Trophoblast cell (in vitro differentiated cells and primary cell): ENCODE results near the gene PSMD2.
A peak's percentile ranks its signal among the peaks of the same experiment; 100 is the strongest.

Experiments used
- DNase-seq, 2 donors: peaks; one replicate each; pipeline ENCODE4 v3.0.0-alpha.2; 2016
- H2AFZ ChIP-seq: 2 replicates; pipeline ENCODE4 v1.6.1; 2013; ENCODE audit warnings: low read length, moderate library complexity, mild to moderate bottlenecking; ENCODE audit not compliant: insufficient read depth, poor library complexity
- H2AK5ac ChIP-seq: 2 replicates; pipeline ENCODE4 v1.6.1; 2013; ENCODE audit warnings: mild to moderate bottlenecking, low read length
- H2BK120ac ChIP-seq: 2 replicates; pipeline ENCODE4 v1.6.1; 2013; ENCODE audit warnings: low read length, mild to moderate bottlenecking, moderate library complexity; ENCODE audit not compliant: insufficient read depth, poor library complexity
- H2BK12ac ChIP-seq: 2 replicates; pipeline ENCODE4 v1.6.1; 2013; ENCODE audit warnings: mild to moderate bottlenecking, low read length, moderate library complexity
- H2BK5ac ChIP-seq: 2 replicates; pipeline ENCODE4 v1.6.1; 2013; ENCODE audit warnings: low read length, low read depth, moderate library complexity, mild to moderate bottlenecking; ENCODE audit not compliant: poor library complexity
- H3K14ac ChIP-seq: 2 replicates; pipeline ENCODE4 v1.6.1; 2013; ENCODE audit warnings: mild to moderate bottlenecking, low read length
- H3K18ac ChIP-seq: 2 replicates; pipeline ENCODE4 v1.6.1; 2013; ENCODE audit warnings: mild to moderate bottlenecking, low read length
- H3K23ac ChIP-seq: 2 replicates; pipeline ENCODE4 v1.6.1; 2013; ENCODE audit warnings: low read length
- H3K27ac ChIP-seq: 2 replicates; pipeline ENCODE4 v1.5.1; 2013; ENCODE audit warnings: low read depth, mild to moderate bottlenecking, inconsistent platforms, low read length, moderate library complexity
- H3K27me3 ChIP-seq: 2 replicates; pipeline ENCODE4 v1.6.1; 2013; ENCODE audit warnings: inconsistent platforms, mild to moderate bottlenecking, low read length, moderate library complexity; ENCODE audit not compliant: insufficient read depth
- H3K36me3 ChIP-seq, 2 experiments: 1 replicate in 1 of 2; 2 replicates in 1 of 2; pipeline ENCODE4 v1.6.1; 2013; ENCODE audit warnings: low read length in 2 of 2, mild to moderate bottlenecking in 2 of 2, moderate library complexity in 1 of 2; ENCODE audit not compliant: insufficient read depth in 2 of 2, control insufficient read depth in 1 of 2
- H3K4ac ChIP-seq: 2 replicates; pipeline ENCODE4 v1.6.1; 2013; ENCODE audit warnings: low read depth, mild to moderate bottlenecking, low read length, moderate library complexity
- H3K4me1 ChIP-seq, 2 experiments: 1 replicate in 1 of 2; 2 replicates in 1 of 2; pipeline ENCODE4 v1.6.1; 2013; ENCODE audit warnings: low read length in 2 of 2, mild to moderate bottlenecking in 2 of 2, moderate library complexity in 1 of 2; ENCODE audit not compliant: insufficient read depth in 2 of 2, control insufficient read depth in 1 of 2
- H3K4me2 ChIP-seq: 2 replicates; pipeline ENCODE4 v1.6.1; 2013; ENCODE audit warnings: inconsistent platforms, mild to moderate bottlenecking, low read length, moderate library complexity
- H3K4me3 ChIP-seq: 2 replicates; pipeline ENCODE4 v1.5.1; 2013; ENCODE audit warnings: mild to moderate bottlenecking, low read depth, low read length, inconsistent platforms
- H3K79me1 ChIP-seq: one replicate; pipeline ENCODE4 v1.6.1; 2013; ENCODE audit warnings: low read length
- H3K79me2 ChIP-seq: 2 replicates; pipeline ENCODE4 v1.6.1; 2013; ENCODE audit warnings: low read length, mild to moderate bottlenecking; ENCODE audit not compliant: control insufficient read depth, insufficient read depth, poor library complexity
- H3K9ac ChIP-seq: 2 replicates; pipeline ENCODE4 v1.6.1; 2013; ENCODE audit warnings: mild to moderate bottlenecking, low read length
- H3K9me3 ChIP-seq: 2 replicates; pipeline ENCODE4 v1.6.1; 2013; ENCODE audit warnings: low read depth, mild to moderate bottlenecking, control low read depth, inconsistent platforms, low read length; ENCODE audit not compliant: insufficient read depth
- H4K12ac ChIP-seq: 2 replicates; pipeline ENCODE4 v1.6.1; 2013; ENCODE audit warnings: low read depth, mild to moderate bottlenecking, low read length, moderate library complexity
- H4K8ac ChIP-seq: 2 replicates; pipeline ENCODE4 v1.6.1; 2013; ENCODE audit warnings: low read depth, mild to moderate bottlenecking, low read length, moderate library complexity
- H4K91ac ChIP-seq: one replicate; pipeline ENCODE4 v1.6.1; 2013; ENCODE audit warnings: low read depth, mild to moderate bottlenecking, low read length, moderate library complexity
- WGBS: extraction: QIAGEN DNeasy Blood & Tissue Kit; methylation state at CpG from one replicate; pipeline ENCODE4 v1.1.7; 2013; ENCODE audit warnings: missing lambda C conversion rate; ENCODE audit not compliant: insufficient read length, insufficient coverage; ENCODE audit errors: extremely low coverage; 5-methylcytosine and 5-hydroxymethylcytosine counted together

The PSMD2 gene

GRCh38 chr3:184353546-184353941, 54.5 kb downstream of the PSMD2 start:
- H3K9ac ChIP-seq, result no peak overlapping the region
- H2AK5ac ChIP-seq, result no peak overlapping the region
- WGBS, result no CpG with 5 or more reads among the region's 11 CpGs
- H4K91ac ChIP-seq, result no peak overlapping the region
- no peak overlapping the region for H3K23ac ChIP-seq
- no peak overlapping the region for H2BK12ac ChIP-seq
- no peak overlapping the region for H3K4me3 ChIP-seq
- no peak overlapping the region for H4K12ac ChIP-seq
- H3K4ac ChIP-seq, result no peak overlapping the region
- H3K4me1 ChIP-seq, result peaks cover 2 to 3% of the 10 kb centered on the region in 2 experiments
- no peak overlapping the region for H2BK120ac ChIP-seq
- H3K18ac ChIP-seq, result no peak overlapping the region
- no peak for DNase-seq
- H3K79me2 ChIP-seq, result no peaks in the 10 kb centered on the region
- H2AFZ ChIP-seq, result no peak overlapping the region
- no peak overlapping the region for H3K14ac ChIP-seq
- no peak overlapping the region for H3K27ac ChIP-seq
- H3K9me3 ChIP-seq, result peaks cover 2% of the 10 kb centered on the region
- H3K27me3 ChIP-seq, result no peaks in the 10 kb centered on the region
- H3K4me2 ChIP-seq, result no peak overlapping the region
- no peak overlapping the region for H4K8ac ChIP-seq
- no peak overlapping the region for H2BK5ac ChIP-seq
- peaks cover 10 to 14% of the 10 kb centered on the region in 2 experiments for H3K36me3 ChIP-seq
- no peaks in the 10 kb centered on the region for H3K79me1 ChIP-seq

DNA sequence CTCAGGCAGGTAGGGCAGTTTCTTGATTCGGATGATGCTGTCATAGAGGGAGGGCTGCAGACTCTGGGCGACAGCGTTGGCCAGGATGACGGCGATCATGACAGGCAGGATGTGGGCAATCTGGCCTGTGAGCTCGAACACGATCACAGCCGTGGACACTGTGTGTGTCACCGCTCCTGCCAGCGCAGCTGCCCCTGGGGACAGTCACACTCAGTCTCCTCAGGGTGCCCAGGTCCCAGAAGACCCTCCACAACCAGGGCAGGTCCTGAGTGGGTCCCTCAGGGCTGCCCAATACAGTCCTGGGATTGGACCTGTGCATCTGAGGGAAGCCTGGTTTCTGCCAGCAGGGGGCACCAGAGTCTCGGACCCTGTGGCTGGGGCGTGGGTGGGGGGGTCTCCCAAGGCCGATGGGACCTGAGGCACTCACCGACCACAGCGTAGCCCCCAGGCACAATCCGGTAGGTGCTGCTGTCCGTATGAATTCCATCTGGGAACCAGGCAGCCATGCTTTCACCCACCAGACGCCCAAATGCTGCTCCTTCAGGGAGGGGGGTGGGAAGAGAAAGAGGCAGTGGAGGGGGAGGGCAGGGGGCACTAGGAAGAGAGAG, 55.2 kb downstream of the PSMD2 start:
- Histone ChIP-seq H3K4ac (no peak overlapping the region), H2AK5ac (no peak overlapping the region), H2AFZ (no peak overlapping the region), H3K36me3 (peaks cover 12 to 14% of the 10 kb centered on the region in 2 experiments), H2BK120ac (no peak overlapping the region), H4K12ac (no peak overlapping the region), H3K9me3 (peaks cover 2% of the 10 kb centered on the region), H4K91ac (no peak overlapping the region), H3K27ac (no peak overlapping the region), H2BK12ac (no peak overlapping the region), H3K14ac (no peak overlapping the region), H3K4me1 (peaks cover 2 to 3% of the 10 kb centered on the region in 2 experiments), H3K4me3 (peak overlapping the region; percentile 33), H3K27me3 (no peaks in the 10 kb centered on the region), H3K23ac (no peak overlapping the region), H3K79me1 (no peaks in the 10 kb centered on the region), H3K79me2 (no peaks in the 10 kb centered on the region), H3K4me2 (no peak overlapping the region), H2BK5ac (no peak overlapping the region), H4K8ac (no peak overlapping the region), H3K9ac (no peak overlapping the region), H3K18ac (no peak overlapping the region)
- WGBS, result no CpG with 5 or more reads among the region's 18 CpGs
- DNase-seq, result peak; percentile 29 to 57

- Histone ChIP-seq H3K4me1 (peaks cover 2 to 3% of the 10 kb centered on the region in 2 experiments), H3K27ac (no peak overlapping the region), H3K9me3 (peaks cover 2% of the 10 kb centered on the region), H4K91ac (no peak overlapping the region), H4K12ac (no peak overlapping the region), H4K8ac (no peak overlapping the region), H2BK120ac (no peak overlapping the region), H2BK5ac (no peak overlapping the region), H3K4me3 (no peak overlapping the region), H3K23ac (no peak overlapping the region), H3K18ac (no peak overlapping the region), H2AK5ac (no peak overlapping the region), H3K79me1 (no peaks in the 10 kb centered on the region), H3K79me2 (no peaks in the 10 kb centered on the region), H3K36me3 (peaks cover 13 to 14% of the 10 kb centered on the region in 2 experiments), H3K4ac (no peak overlapping the region), H2BK12ac (no peak overlapping the region), H3K4me2 (no peak overlapping the region), H3K14ac (no peak overlapping the region), H3K27me3 (no peaks in the 10 kb centered on the region), H2AFZ (no peak overlapping the region), H3K9ac (no peak overlapping the region)
- no CpG with 5 or more reads among the region's 8 CpGs for WGBS
- DNase-seq, result no peak
Observed at GRCh38 chr3:184354754-184355153, 55.7 kb downstream of the PSMD2 start.

- no CpG with 5 or more reads among the region's 18 CpGs for WGBS
- Histone ChIP-seq H2AFZ (no peak overlapping the region), H2BK120ac (no peak overlapping the region)
Observed at GRCh38 chr3:184355261-184356040, 56.4 kb downstream of the PSMD2 start.

More at GRCh38 chr3:184355261-184356040, 56.4 kb downstream of the PSMD2 start:
- no peak overlapping the region for H3K18ac ChIP-seq
- no peak overlapping the region for H3K14ac ChIP-seq
- DNase-seq, result no peak
- H3K27ac ChIP-seq, result no peak overlapping the region
- H3K4me3 ChIP-seq, result no peak overlapping the region
- no peaks in the 10 kb centered on the region for H3K79me1 ChIP-seq
- no peak overlapping the region for H3K9ac ChIP-seq
- H4K8ac ChIP-seq, result no peak overlapping the region
- no peaks in the 10 kb centered on the region for H3K79me2 ChIP-seq
- no peak overlapping the region for H3K23ac ChIP-seq
- no peak overlapping the region for H3K4me2 ChIP-seq
- no peak overlapping the region for H4K12ac ChIP-seq
- no peak overlapping the region for H2BK12ac ChIP-seq
- H3K9me3 ChIP-seq, result peaks cover 2% of the 10 kb centered on the region
- H3K4me1 ChIP-seq, result peaks cover 2 to 3% of the 10 kb centered on the region in 2 experiments
- H3K36me3 ChIP-seq, result peaks cover 13 to 14% of the 10 kb centered on the region in 2 experiments
- H4K91ac ChIP-seq, result no peak overlapping the region
- no peak overlapping the region for H2AK5ac ChIP-seq
- H3K4ac ChIP-seq, result no peak overlapping the region
- no peak overlapping the region for H2BK5ac ChIP-seq
- H3K27me3 ChIP-seq, result no peaks in the 10 kb centered on the region
